GM21825 (cell line): ENCODE data around the gene JPT2.
A peak's percentile ranks its signal among the peaks of the same experiment; 100 is the strongest.
"Not testable (repeated sequence)": the region's sequence is repeated elsewhere in the genome, so short reads cannot be mapped to it uniquely, and the experiment has no call there.

Source experiments
- ATAC-seq: cut with Tn5 transposase; IDR thresholded peaks from one replicate; pipeline ENCODE4 v1.9.1; 2021; ENCODE audit warnings: mild to moderate bottlenecking, moderate library complexity; ENCODE audit not compliant: unreplicated experiment

The JPT2 gene

GRCh38 chr16:1705688-1706385 is 27.8 kb downstream of the JPT2 start, which contains the start of gene MAPK8IP3:
Gene MAPK8IP3, plus strand, starts transcription at chr16:1706195. Its CDS starts 145 bp downstream, at chr16:1706340.
- peak; percentile 65 for ATAC-seq

GRCh38 chr16:1706386-1707192 is 28.5 kb downstream of the JPT2 start:
- ATAC-seq, result peak; percentile 17

- no peak for ATAC-seq
Observed at GRCh38 chr16:1707193-1707790, 29.2 kb downstream of the JPT2 start.

GRCh38 chr16:1708083-1708767 is 30.1 kb downstream of the JPT2 start:
- ATAC-seq, result no peak

- no peak for ATAC-seq
Observed at GRCh38 chr16:1708768-1709180, 30.7 kb downstream of the JPT2 start.

- no peak for ATAC-seq
Observed at GRCh38 chr16:1709356-1709755, 31.3 kb downstream of the JPT2 start.

GRCh38 chr16:1710811-1711507 is 32.9 kb downstream of the JPT2 start:
- ATAC-seq, result no peak

- ATAC-seq, result no peak
Observed at GRCh38 chr16:1712791-1713261, 34.7 kb downstream of the JPT2 start.

GRCh38 chr16:1713331-1713730 is 35.3 kb downstream of the JPT2 start:
- no peak for ATAC-seq

GRCh38 chr16:1713933-1714332 is 35.9 kb downstream of the JPT2 start:
- ATAC-seq, result peak; percentile 60

- ATAC-seq, result no peak
Observed at GRCh38 chr16:1715220-1715619, 37.1 kb downstream of the JPT2 start.

- not testable (repeated sequence) for ATAC-seq
Observed at GRCh38 chr16:1718236-1718635, 40.2 kb downstream of the JPT2 start.

GRCh38 chr16:1719559-1720229 is 41.6 kb downstream of the JPT2 start:
- not testable (repeated sequence) for ATAC-seq

GRCh38 chr16:1721372-1721771 is 43.3 kb downstream of the JPT2 start:
- ATAC-seq, result no peak

GRCh38 chr16:1723450-1724147 is 45.5 kb downstream of the JPT2 start:
- ATAC-seq, result no peak

- ATAC-seq, result no peak
Observed at GRCh38 chr16:1724491-1724890, 46.4 kb downstream of the JPT2 start.

- ATAC-seq, result no peak
Observed at GRCh38 chr16:1726661-1727502, 48.8 kb downstream of the JPT2 start.
